HL-60 (cell line): ENCODE results near the gene CPLX3.

ENCODE experiments used
- CTCF ChIP-seq: IDR thresholded peaks from one replicate; pipeline ENCODE4 v1.5.1; 2011; ENCODE audit warnings: low read length, control low read depth, inconsistent platforms; ENCODE audit not compliant: insufficient read depth
- POLR2AphosphoS5 ChIP-seq: IDR thresholded peaks from 2 replicates; pipeline ENCODE4 v1.6.1; 2012; ENCODE audit warnings: low read depth
- SPI1 ChIP-seq: IDR thresholded peaks from 2 replicates; pipeline ENCODE4 v1.6.1; 2012; ENCODE audit warnings: low read depth, mild to moderate bottlenecking, borderline replicate concordance

DNA sequence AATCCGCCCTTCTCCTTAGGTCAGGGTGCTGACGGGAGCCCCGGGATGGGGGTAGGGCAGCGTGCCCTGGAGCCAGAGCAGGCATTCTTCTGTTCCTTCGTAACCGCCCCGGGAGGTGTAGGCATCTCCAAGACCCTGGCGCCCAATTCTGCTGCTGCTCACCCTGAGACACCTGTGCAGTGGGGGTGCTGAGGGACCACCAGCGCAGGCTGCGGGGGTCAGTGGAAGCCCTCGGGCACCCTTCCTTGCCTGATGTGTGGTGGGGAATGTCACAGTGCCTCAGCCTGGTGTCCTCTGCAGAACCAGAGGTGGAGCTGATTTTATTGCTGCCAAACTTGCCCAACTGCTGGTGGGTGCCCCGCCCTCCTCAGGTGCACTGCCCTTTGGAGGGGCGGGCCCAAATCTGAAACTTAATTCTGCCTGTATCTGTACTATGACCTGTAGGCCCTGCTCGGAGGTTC, 37.2 kb upstream of the CPLX3 start:
- TF ChIP-seq CTCF: no peak
- no peak for TF ChIP-seq POLR2AphosphoS5
- TF ChIP-seq SPI1: no peak
